DMS 273 (cell line): ENCODE measurements around the gene ZNF681.
"Not testable (repeated sequence)": the region's sequence is repeated elsewhere in the genome, so short reads cannot be mapped to it uniquely, and the experiment has no call there.

Experiments
- DNase-seq: peaks from one replicate; lab custom pipeline; 2025; ENCODE audit not compliant: unreplicated experiment; lab: John Stamatoyannopoulos, UW

The ZNF681 gene

DNA sequence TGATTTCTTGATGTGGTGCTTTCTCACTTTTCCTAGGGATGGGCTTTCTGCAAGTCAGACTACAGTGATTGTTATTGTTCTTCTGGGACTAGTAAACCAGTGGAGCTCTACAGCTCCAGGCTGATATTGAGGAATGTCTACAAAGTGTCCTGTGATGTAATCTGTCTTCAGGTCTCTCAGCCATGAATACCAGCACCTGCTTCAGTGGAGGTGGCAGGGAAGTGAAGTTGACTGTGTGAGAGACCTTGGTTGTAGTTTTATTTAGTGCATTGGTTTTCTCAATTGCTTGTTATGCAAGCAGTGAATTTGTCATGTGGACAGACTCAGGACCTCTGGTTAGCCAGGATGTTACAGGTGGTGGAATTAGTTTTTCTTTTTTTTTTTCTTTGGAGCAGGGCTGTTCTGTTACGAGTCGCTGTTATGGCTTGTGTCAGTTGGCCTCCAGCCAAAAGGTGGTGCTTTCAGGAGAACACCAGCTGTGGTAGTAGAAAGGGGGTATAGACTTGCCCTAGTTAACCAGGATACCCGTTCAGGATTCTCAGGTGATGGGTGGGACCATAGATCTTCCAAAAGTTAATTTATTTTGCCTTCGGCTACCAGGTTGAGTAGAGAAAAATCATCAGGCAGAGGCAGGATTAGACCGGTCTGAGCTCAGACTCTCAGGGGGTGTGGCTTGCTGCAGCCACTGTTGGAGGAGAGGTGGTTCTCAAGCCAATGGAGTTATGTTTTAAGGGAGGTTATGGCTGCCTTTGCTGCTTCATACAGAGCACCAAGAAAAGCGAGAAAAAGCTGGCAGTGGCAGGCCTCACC, 59.8 kb downstream of the ZNF681 start:
- DNase-seq: peak; percentile 75

DNA sequence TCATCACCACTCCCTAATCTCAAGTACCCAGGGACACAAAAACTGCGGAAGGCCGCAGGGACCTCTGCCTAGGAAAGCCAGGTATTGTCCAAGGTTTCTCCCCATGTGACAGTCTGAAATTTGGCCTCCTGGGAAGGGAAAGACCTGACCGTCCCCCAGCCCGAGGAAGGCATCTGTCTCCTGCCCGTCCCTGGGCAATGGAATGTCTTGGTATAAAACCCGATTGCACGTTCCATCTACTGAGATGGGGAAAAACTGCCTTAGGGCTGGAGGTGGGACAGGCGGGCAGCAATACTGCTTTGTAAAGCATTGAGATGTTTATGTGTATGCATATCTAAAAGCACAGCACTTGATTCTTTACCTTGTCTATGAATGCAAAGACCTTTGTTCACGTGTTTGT, 65.8 kb downstream of the ZNF681 start:
- not testable (repeated sequence) for DNase-seq
